GM04503 (cell line): Measurements from ENCODE around the gene PSMB9.
A peak's percentile ranks its signal among the peaks of the same experiment; 100 is the strongest.

Experiments used
- DNase-seq: peaks from one replicate; pipeline ENCODE4 v3.0.0-alpha.2; 2012; ENCODE audit warnings: low read depth

PSMB9 gene

DNA sequence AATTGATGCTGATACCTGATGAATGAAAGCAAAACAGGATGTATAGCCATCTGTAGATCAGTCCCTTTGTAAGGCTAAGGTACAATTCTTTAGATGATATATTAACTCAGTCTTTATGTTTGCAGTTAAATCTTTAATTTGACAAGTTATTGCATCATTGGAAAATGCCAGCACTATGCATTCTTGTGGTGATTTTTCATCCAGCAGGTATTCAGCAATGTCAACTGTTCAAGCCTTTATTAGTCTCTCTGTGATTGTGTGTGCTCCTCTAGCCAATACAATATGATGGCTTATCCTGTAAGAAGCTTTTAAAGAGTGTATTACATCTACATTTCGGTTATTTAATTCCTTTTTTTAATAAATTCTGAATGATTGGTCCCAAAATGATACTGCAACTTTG is 52.5 kb downstream of the PSMB9 start:
- DNase-seq = peak; percentile 27

DNA sequence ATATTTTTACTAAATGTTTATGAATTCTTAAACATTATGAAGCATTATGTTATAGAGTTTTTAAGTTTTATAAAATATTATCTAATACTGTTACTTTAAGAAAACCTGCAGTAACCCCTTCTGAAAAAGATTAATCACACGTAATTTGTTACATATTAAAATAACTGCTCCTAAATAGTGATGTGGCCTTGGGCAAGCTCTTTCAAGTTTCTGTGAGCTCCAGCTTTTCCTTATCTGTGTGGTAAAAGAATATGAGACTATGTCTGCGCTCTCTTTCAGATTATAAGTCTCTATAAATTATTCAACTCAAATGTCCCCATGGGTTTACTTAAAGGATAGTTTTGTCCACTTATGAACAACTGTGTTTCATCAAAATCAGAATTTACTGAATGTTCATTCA is 54.9 kb downstream of the PSMB9 start:
- no peak for DNase-seq
